Hepatocyte (in vitro differentiated cells): ENCODE measurements around the gene VCP. TPM values are rescaled to one million over a fixed set of nuclear protein-coding genes. Genes with fewer than 3 reads are reported as not detected.

Source experiments
- DNase-seq: peaks from one replicate; pipeline ENCODE4 v3.0.0-alpha.2; 2016; ENCODE audit warnings: low spot score
- H2AFZ ChIP-seq: fragments of 200-600 bp; sonication (generic); 2 replicates; pipeline ENCODE4 v1.6.0; 2016; ENCODE audit warnings: antibody characterized with exemption, mild to moderate bottlenecking
- H3K27ac ChIP-seq: fragments of 200-600 bp; sonication (generic); 2 replicates; pipeline ENCODE4 v1.5.1; 2016; ENCODE audit warnings: mild to moderate bottlenecking
- H3K27me3 ChIP-seq: fragments of 200-600 bp; sonication (generic); 2 replicates; pipeline ENCODE4 v1.6.1; 2016
- H3K36me3 ChIP-seq: fragments of 200-600 bp; sonication (generic); replicated peaks from 2 replicates; pipeline ENCODE4 v1.5.1; 2016; ENCODE audit warnings: low read depth; ENCODE audit not compliant: insufficient read depth
- H3K4me1 ChIP-seq: fragments of 200-600 bp; sonication (generic); 2 replicates; pipeline ENCODE4 v1.5.1; 2016; ENCODE audit warnings: mild to moderate bottlenecking, moderate library complexity; ENCODE audit not compliant: insufficient read depth
- H3K4me2 ChIP-seq: fragments of 200-600 bp; sonication (generic); 2 replicates; pipeline ENCODE4 v1.6.0; 2016
- H3K4me3 ChIP-seq: fragments of 200-600 bp; sonication (generic); 2 replicates; pipeline ENCODE4 v1.5.1; 2016; ENCODE audit warnings: mild to moderate bottlenecking
- H3K79me2 ChIP-seq: fragments of 200-600 bp; sonication (generic); 2 replicates; pipeline ENCODE4 v1.6.0; 2017; ENCODE audit warnings: mild to moderate bottlenecking
- H3K9me2 ChIP-seq: fragments of 200-600 bp; sonication (generic); replicated peaks from 2 replicates; pipeline ENCODE4 v1.6.0; 2017; ENCODE audit warnings: mild to moderate bottlenecking; ENCODE audit not compliant: insufficient read depth
- H3K9me3 ChIP-seq: fragments of 200-600 bp; sonication (generic); 2 replicates; pipeline ENCODE4 v1.5.1; 2016; ENCODE audit warnings: low read depth, mild to moderate bottlenecking
- H4K20me1 ChIP-seq: fragments of 200-600 bp; sonication (generic); 2 replicates; pipeline ENCODE4 v1.6.0; 2016; ENCODE audit warnings: mild to moderate bottlenecking; ENCODE audit not compliant: insufficient read depth, poor library complexity, severe bottlenecking
- CTCF ChIP-seq: fragments of 200-600 bp; sonication (generic); IDR thresholded peaks from 2 replicates; pipeline ENCODE4 v1.5.1; 2016; ENCODE audit warnings: antibody characterized with exemption, mild to moderate bottlenecking; ENCODE audit not compliant: poor library complexity
- EZH2 ChIP-seq: fragments of 200-600 bp; sonication (generic); IDR thresholded peaks from 2 replicates; pipeline ENCODE4 v1.6.1; 2016; ENCODE audit warnings: antibody characterized with exemption, mild to moderate bottlenecking, borderline replicate concordance
- EZH2phosphoT487 ChIP-seq: fragments of 200-600 bp; sonication (generic); IDR thresholded peaks from one replicate; pipeline ENCODE4 v1.6.1; 2018; ENCODE audit warnings: antibody characterized with exemption, mild to moderate bottlenecking, low read depth, moderate library complexity; ENCODE audit not compliant: unreplicated experiment, severe bottlenecking
- WGBS: methylation state at CpG from one replicate; pipeline ENCODE4 v1.1.6; 2016; ENCODE audit warnings: low lambda C conversion rate; ENCODE audit errors: missing lambda C conversion rate; 5-methylcytosine and 5-hydroxymethylcytosine counted together
- polyA plus RNA-seq: library from polyadenylated mRNA; unstranded; fragments of >200 nt; fragmentation: Nextera tagmentation; extraction: Ambion mirVana; gene quantifications from 2 replicates; pipeline ENCODE4 v1.2.1, GENCODE V29; 2016
- total RNA-seq: library from RNA; depleted of rRNA; stranded (reverse); fragments of >200 nt; gene quantifications from 2 replicates; pipeline ENCODE4 v1.2.3, GENCODE V29; 2014

Gene VCP
- total and polyA plus RNA-seq, 2 experiments from 2014 or later, result 250 to 284 TPM

GRCh38 chr9:35060548-35061207 lies 11.7 kb downstream of the VCP start:
- H3K4me2 ChIP-seq, result no peak overlapping the region
- peaks cover 30% of the 10 kb centered on the region for H3K79me2 ChIP-seq
- DNase-seq, result no peak
- peaks cover 17% of the 10 kb centered on the region for H3K36me3 ChIP-seq
- WGBS, result 94% methylated on average over 11 of the region's 11 CpGs
- no peak for TF ChIP-seq EZH2
- TF ChIP-seq CTCF, result no peak
- TF ChIP-seq EZH2phosphoT487, result no peak
- H2AFZ ChIP-seq, result no peak overlapping the region
- no peak overlapping the region for H3K4me3 ChIP-seq
- peaks cover 28% of the 10 kb centered on the region for H4K20me1 ChIP-seq
- no peaks in the 10 kb centered on the region for H3K9me2 ChIP-seq
- H3K27me3 ChIP-seq, result no peaks in the 10 kb centered on the region
- H3K9me3 ChIP-seq, result no peaks in the 10 kb centered on the region
- no peaks in the 10 kb centered on the region for H3K4me1 ChIP-seq
- no peak overlapping the region for H3K27ac ChIP-seq

GRCh38 chr9:35059438-35059837 lies 13.0 kb downstream of the VCP start:
- peaks cover 20% of the 10 kb centered on the region for H4K20me1 ChIP-seq
- DNase-seq, result no peak
- no peak overlapping the region for H3K27ac ChIP-seq
- H3K36me3 ChIP-seq, result peaks cover 13% of the 10 kb centered on the region
- H3K4me3 ChIP-seq, result no peak overlapping the region
- peaks cover 18% of the 10 kb centered on the region for H3K79me2 ChIP-seq
- TF ChIP-seq EZH2phosphoT487 (no peak), EZH2 (no peak), CTCF (no peak)
- H2AFZ ChIP-seq, result no peak overlapping the region
- no peaks in the 10 kb centered on the region for H3K4me1 ChIP-seq
- no peak overlapping the region for H3K4me2 ChIP-seq
- H3K9me2 ChIP-seq, result no peaks in the 10 kb centered on the region
- no peaks in the 10 kb centered on the region for H3K27me3 ChIP-seq
- no peaks in the 10 kb centered on the region for H3K9me3 ChIP-seq
- WGBS, result 97% methylated on average over 10 of the region's 10 CpGs

- H3K9me3 ChIP-seq, result no peaks in the 10 kb centered on the region
- no peak overlapping the region for H3K4me2 ChIP-seq
- H3K9me2 ChIP-seq, result no peaks in the 10 kb centered on the region
- no peaks in the 10 kb centered on the region for H3K27me3 ChIP-seq
- peaks cover 9% of the 10 kb centered on the region for H4K20me1 ChIP-seq
- H2AFZ ChIP-seq, result no peak overlapping the region
- TF ChIP-seq EZH2, result no peak
- TF ChIP-seq CTCF, result no peak
- TF ChIP-seq EZH2phosphoT487, result no peak
- WGBS, result 95% methylated on average over 8 of the region's 8 CpGs
- H3K4me3 ChIP-seq, result no peak overlapping the region
- no peak for DNase-seq
- H3K4me1 ChIP-seq, result no peaks in the 10 kb centered on the region
- H3K79me2 ChIP-seq, result no peaks in the 10 kb centered on the region
- peaks cover 6% of the 10 kb centered on the region for H3K36me3 ChIP-seq
- H3K27ac ChIP-seq, result no peak overlapping the region
Observed at GRCh38 chr9:35057271-35057620, 15.2 kb downstream of the VCP start.
